GM12872 (cell line): ENCODE measurements around the gene RAB11FIP3.

Experiments
- CTCF ChIP-seq: IDR thresholded peaks from 3 replicates; pipeline ENCODE4 v1.5.1; 2011; ENCODE audit warnings: low read depth, mild to moderate bottlenecking, low read length, moderate library complexity; ENCODE audit not compliant: insufficient read depth

Gene RAB11FIP3

GRCh38 chr16:379961-380761 is 45.3 kb upstream of the RAB11FIP3 start:
- no peak for TF ChIP-seq CTCF

GRCh38 chr16:380762-381011 is 44.8 kb upstream of the RAB11FIP3 start:
- no peak for TF ChIP-seq CTCF

GRCh38 chr16:381012-381788 is 44.2 kb upstream of the RAB11FIP3 start:
- TF ChIP-seq CTCF = no peak

GRCh38 chr16:381789-382717 is 43.4 kb upstream of the RAB11FIP3 start, which contains the start of gene PGAP6:
Gene PGAP6 (minus strand): TSS chr16:381978. CDS start chr16:381821, 157 bp downstream.
- TF ChIP-seq CTCF = no peak

GRCh38 chr16:383326-384051 is 42.0 kb upstream of the RAB11FIP3 start:
- no peak for TF ChIP-seq CTCF

GRCh38 chr16:386641-387156 is 38.8 kb upstream of the RAB11FIP3 start:
- TF ChIP-seq CTCF = no peak

GRCh38 chr16:389352-389751 is 36.1 kb upstream of the RAB11FIP3 start:
- no peak for TF ChIP-seq CTCF
